ENCODE measurements around the gene GALP.
"Not testable (repeated sequence)": the region's sequence is repeated elsewhere in the genome, so short reads cannot be mapped to it uniquely, and the experiment has no call there.

GALP gene

GRCh38 chr19:56147307-56147706 lies 28.5 kb upstream of the GALP start:
- intact Hi-C loops (cut with DNase I) = no loop called here

DNA sequence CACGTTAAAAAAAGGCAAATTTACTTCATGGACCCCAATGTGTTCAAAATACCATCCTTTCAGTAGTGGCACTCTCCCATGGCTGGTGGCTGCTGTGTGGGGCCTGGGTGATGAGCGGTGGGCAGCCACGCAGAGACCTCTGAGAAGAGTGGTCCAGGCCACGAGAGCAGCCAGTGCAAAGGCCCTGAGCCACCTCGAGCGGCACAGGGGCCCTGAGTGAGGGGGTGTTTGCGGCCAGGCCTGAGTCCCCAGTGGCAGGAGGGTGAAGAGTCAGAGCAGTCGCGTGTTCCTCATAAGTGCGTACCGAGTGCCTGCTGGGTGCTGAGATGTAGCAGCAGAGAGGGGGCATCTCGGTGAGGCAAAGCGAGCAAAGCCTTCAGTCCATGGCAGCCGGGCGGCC lies 27.7 kb upstream of the GALP start:
- DNase-seq = no peak
- intact Hi-C loops (cut with DNase I) = no loop called here

More at GRCh38 chr19:56147307-56147706, 28.5 kb upstream of the GALP start:
- no peak for DNase-seq

- intact Hi-C loops (cut with DNase I); DNase-seq: not testable (repeated sequence)
These were observed 26.7 kb upstream of the GALP start for GRCh38 chr19:56148955-56149655.

DNA sequence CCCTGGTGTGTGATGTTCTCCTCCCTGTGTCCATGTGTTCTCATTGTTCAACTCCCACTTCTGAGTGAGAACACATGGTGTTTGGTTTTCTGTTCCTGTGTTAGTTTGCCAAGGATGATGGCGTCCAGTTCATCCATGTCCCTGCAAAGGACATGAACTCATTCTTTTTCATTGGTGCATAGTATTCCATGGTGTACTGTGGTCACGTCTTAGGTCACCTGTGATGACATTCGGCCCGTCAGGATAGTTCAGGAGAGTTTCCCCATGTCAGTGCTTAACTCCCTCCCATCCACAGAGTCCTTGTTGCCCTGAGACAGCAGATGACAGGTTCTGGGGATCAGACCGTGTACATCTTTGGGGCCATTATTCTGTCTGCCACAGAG lies 26.2 kb upstream of the GALP start:
- DNase-seq = no peak
- intact Hi-C loops (cut with DNase I) = no loop called here

DNA sequence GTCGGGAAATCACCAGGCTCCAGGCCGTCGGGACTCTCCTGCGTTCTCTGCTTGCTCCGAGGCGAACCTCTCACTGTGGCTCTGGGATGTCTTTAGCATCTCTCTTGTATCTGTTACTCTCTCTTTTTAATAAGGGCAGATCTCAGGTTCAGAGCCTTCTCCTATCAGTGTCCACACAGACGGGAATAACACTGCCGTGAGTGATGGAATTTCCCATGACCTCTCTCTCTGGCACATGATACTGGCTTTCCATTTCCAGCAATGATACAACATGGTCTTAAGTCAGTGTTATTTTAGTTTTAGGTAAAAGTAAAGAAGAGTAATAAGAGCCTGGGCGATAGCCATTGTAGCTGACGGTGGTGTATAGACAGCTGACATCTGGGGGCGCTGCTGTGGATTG lies 25.4 kb upstream of the GALP start:
- no peak for DNase-seq
- intact Hi-C loops (cut with DNase I) = no loop called here

DNA sequence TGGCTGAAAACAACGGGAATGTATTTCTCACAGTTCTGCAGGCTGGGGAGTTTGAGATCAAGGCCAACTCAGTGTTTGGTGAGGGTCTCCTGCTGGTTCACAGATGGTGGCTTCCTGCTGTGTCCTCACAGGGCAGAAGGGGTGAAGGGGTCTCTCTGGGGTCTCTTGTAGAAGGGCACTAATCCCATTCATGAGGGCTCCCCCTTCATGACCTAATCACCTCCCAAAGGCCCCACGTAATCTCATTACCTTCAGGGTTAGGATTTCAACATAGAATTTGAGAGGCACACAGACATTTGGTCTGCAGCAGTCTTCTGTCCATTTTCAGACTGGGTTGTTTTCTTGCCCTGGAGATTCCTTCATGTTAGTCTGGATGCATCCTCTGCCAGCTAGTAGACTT lies 23.2 kb upstream of the GALP start:
- intact Hi-C loops (cut with DNase I) = no loop called here

DNA sequence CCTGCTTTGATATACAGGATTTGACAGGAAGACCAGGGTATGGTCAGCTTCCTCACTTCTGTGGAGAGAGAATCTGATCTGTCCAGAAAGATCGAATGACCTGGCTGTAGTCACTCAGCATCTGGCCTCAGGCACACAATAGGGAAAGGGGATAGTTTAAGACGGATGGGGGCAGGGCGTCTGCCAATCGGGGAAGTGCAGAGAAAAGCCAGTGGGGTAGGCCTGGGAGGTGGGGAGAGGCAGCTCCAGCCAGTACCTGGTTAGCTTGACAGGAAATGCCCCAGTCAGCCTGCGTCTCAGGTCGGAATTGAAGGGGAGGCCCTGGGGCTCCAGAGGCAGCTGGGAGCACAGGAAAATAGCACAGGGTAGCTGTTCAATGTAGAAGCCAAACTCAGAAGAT lies 22.3 kb upstream of the GALP start:
- DNase-seq = no peak
- intact Hi-C loops (cut with DNase I) = no loop called here

More for the DNA sequence above, 23.2 kb upstream of the GALP start:
- DNase-seq = no peak

GRCh38 chr19:56155124-56155687 lies 20.6 kb upstream of the GALP start:
- intact Hi-C loops (cut with DNase I) = loop anchor here (5.0 kb wide), 1 partner anchor 48 kb away; no protein-coding TSS in a partner anchor
- DNase-seq = no peak

DNA sequence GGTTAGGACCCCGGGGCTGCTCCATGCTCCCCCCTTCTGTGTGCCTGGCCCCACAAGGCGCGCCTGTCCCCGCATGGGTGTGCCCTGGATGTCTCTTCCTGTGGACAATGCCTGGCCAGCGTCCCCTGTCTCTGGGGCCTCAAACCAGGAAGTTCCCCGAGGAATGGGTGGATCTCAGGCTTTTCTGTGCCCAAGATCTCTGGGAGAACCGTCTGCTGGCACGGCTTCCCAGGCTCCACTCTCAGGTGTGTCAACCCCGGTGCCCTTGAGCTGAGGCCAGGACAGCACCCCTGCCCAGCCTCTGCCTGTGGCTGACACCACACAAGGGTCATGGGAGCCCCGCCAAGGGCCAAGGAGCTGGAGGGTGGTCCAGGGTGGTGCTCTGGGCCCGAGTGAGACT lies 19.0 kb upstream of the GALP start:
- DNase-seq = no peak
- intact Hi-C loops (cut with DNase I) = loop anchor here (5.0 kb wide), 1 partner anchor 49 kb away; no protein-coding TSS in a partner anchor

- intact Hi-C loops (cut with DNase I) = loop anchor here (5.0 kb wide), 1 partner anchor 51 kb away; no protein-coding TSS in a partner anchor
- DNase-seq = no peak
These were observed 17.5 kb upstream of the GALP start for GRCh38 chr19:56158170-56158757.

DNA sequence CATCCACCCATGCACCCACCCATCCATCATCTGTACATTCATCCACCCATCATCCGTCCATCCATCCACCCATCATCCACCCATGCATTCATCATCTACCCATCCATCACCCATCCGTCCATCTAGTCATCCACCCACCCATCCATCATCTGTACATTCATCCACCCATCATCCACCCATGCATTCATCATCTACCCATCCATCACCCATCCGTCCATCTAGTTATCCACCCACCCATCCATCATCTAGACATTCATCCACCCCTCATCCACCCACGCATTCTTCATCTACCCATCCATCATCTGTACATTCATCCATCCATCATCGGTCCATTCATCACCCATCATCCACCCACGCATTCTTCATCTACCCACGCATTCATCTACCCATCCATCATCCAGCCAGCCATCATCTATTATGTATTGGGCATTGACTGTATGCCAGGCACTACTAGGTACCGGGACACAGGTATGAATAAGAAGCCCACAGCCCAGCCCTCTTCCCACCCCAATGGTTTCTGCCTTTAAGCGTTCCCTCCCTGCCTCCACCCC lies 16.7 kb upstream of the GALP start:
- intact Hi-C loops (cut with DNase I) = loop anchor here (5.0 kb wide), 1 partner anchor 52 kb away; no protein-coding TSS in a partner anchor
- DNase-seq = no peak

DNA sequence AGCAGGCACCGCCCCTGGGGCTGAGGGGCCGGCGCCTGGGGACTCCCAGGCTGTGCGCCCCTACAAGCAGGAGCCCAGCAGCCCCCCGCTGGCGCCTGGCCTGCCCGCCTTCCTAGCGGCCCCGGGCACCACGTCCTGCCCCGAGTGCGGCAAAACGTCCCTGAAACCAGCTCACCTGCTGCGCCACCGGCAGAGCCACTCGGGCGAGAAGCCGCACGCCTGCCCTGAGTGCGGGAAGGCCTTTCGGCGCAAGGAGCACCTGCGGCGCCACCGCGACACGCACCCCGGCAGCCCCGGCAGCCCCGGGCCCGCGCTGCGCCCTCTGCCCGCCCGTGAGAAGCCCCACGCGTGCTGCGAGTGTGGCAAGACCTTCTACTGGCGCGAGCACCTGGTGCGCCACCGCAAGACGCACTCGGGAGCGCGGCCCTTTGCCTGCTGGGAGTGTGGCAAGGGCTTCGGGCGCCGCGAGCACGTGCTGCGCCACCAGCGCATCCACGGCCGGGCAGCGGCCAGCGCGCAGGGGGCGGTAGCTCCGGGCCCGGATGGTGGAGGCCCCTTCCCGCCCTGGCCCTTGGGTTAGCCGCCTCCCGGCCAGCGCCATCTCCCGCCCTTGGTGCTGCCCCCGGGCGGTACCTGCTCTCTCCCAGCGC lies 16.1 kb upstream of the GALP start:
- intact Hi-C loops (cut with DNase I) = loop anchor here (5.0 kb wide), 1 partner anchor 52 kb away; no protein-coding TSS in a partner anchor
- no peak for DNase-seq

DNA sequence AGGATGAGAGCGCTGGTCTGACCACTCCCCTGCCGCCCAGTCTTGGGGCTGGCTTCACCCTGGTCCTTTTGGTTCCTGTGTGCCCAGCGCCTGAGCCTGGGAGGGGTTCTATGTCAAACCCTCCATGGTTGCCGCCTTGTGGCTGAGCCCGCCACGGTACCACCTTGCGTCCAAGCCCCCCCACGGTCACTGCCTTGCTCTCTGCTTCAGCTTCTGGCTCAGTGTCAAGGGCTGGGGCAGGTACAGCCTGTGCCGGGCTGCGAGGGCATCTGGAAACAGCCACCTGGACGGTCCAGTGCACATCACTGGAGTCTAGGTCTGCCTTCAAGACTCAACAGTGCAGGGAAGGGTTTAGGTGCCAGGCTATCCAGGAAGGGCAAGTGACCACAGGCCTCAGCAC lies 14.3 kb upstream of the GALP start:
- DNase-seq = no peak
- intact Hi-C loops (cut with DNase I) = no loop called here

GRCh38 chr19:56162258-56162657 lies 13.6 kb upstream of the GALP start:
- no peak for DNase-seq
- intact Hi-C loops (cut with DNase I) = no loop called here

DNA sequence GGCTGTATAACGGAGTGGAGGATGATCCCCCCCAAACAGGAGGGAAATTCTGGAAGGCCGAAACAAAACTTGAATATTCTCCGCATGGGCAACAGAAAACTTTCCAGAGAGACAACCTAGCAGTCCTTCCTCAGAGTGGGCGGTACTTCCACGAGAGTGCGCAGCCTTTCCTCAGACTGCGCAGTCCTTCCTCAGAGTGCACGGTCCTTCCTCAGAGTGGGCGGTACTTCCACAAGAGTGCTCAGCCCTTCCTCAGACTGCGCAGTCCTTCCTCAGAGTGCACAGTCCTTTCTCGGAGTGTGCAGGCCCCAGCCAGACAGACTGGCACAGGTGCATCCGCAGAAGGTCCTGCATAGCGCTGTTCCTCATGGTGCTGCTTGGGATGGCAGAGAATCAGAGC lies 12.7 kb upstream of the GALP start:
- no peak for DNase-seq
- intact Hi-C loops (cut with DNase I) = no loop called here

DNA sequence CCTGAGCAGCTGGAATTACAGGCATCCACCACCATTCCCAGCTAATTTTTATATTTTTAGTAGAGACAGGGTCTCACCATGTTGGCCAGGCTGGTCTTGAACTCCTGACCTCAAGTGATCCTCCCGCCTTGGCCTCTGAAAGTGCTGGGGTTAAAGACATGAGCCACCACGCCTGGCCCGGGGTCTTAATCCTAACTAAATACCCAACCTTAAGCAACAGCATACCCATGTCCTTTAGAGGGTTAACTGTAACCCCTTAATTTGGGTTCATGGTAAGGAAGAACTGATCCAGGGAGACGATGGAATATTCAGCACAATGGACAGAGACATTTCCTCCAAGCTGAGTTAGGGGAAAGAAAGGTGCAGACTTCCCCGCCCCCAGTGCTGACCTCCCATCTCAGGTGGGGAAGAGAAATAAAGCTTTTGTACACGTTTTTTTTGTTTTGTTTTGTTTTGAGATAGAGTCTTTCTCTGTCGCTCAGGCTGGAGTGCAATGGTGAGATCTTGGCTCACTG lies 8.7 kb upstream of the GALP start:
- DNase-seq = no peak
- intact Hi-C loops (cut with DNase I) = no loop called here

GRCh38 chr19:56170261-56170660 lies 5.5 kb upstream of the GALP start:
- DNase-seq = peak in 1 of 10 donors; percentile 30
- intact Hi-C loops (cut with DNase I) = loop anchor here (5.0 kb wide), 1 partner anchor 88 kb away; no protein-coding TSS in a partner anchor

GRCh38 chr19:56174086-56174485 lies 1.7 kb upstream of the GALP start:
- intact Hi-C loops (cut with DNase I) = loop anchor here (5.0 kb wide), 1 partner anchor 92 kb away; no protein-coding TSS in a partner anchor
- no peak for DNase-seq

GRCh38 chr19:56174550-56174949 lies 1.3 kb upstream of the GALP start:
- intact Hi-C loops (cut with DNase I) = loop anchor here (5.0 kb wide), 1 partner anchor 92 kb away; no protein-coding TSS in a partner anchor
- no peak for DNase-seq

DNA sequence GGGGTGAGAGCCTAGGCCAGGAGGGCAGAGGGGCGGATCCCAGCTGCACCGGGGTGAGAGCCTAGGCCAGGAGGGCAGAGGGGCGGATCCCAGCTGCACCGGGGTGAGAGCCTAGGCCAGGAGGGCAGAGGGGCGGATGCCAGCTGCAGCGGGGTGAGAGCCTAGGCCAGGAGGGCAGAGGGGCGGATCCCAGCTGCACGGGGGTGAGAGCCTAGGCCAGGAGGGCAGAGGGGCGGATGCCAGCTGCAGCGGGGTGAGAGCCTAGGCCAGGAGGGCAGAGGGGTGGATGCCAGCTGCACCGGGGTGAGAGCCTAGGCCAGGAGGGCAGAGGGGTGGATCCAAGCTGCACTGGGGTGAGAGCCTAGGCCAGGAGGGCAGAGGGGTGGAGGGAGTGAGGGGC lies 502 bp downstream of the GALP start:
- intact Hi-C loops (cut with DNase I); DNase-seq: not testable (repeated sequence)

DNA sequence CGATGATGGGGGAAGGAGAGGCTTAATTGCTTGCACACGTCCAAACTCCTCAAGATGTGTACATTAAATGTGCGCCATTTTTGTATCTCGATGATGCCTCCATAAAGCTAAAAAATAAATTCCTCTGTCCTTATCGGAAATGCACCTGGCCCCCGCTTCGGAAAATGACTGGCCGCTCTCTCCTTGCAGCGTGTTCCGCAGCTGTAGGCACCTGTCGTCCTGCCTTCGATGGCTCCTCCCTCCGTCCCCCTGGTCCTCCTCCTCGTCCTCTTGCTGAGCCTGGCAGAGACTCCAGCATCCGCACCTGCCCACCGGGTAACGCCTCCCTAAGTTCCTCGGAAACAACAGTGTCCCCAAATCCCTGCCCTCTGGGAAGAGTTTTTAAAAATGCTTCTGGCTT lies 1.1 kb downstream of the GALP start:
- DNase-seq = peak in 1 of 10 donors; percentile 46
- intact Hi-C loops (cut with DNase I) = no loop called here
